H9 (cell line): ENCODE data around the gene FPGS. TPM values are rescaled to one million over a fixed set of nuclear protein-coding genes. Genes with fewer than 3 reads are reported as not detected.
A peak's percentile ranks its signal among the peaks of the same experiment; 100 is the strongest.

Experiments
- DNase-seq: peaks from one replicate; pipeline ENCODE4 v3.0.0-alpha.2; 2017
- H2AFZ ChIP-seq: one replicate; pipeline ENCODE4 v1.6.1; 2013; ENCODE audit warnings: mild to moderate bottlenecking, low read length, control low read depth, moderate library complexity
- H2AK5ac ChIP-seq: 2 replicates; pipeline ENCODE4 v1.6.1; 2013; ENCODE audit warnings: low read length, control low read depth, mixed read lengths; ENCODE audit not compliant: insufficient read length
- H2BK120ac ChIP-seq: one replicate; pipeline ENCODE4 v1.6.1; 2013; ENCODE audit warnings: low read depth, mild to moderate bottlenecking, low read length, control low read depth, inconsistent platforms; ENCODE audit not compliant: poor library complexity, severe bottlenecking
- H2BK12ac ChIP-seq: 2 replicates; pipeline ENCODE4 v1.6.1; 2013; ENCODE audit warnings: low read length, control low read depth, mixed read lengths, low read depth; ENCODE audit not compliant: insufficient read length
- H2BK15ac ChIP-seq: 2 replicates; pipeline ENCODE4 v1.6.1; 2013; ENCODE audit warnings: low read depth, low read length, control low read depth
- H2BK20ac ChIP-seq: one replicate; pipeline ENCODE4 v1.6.1; 2013; ENCODE audit warnings: low read depth, mild to moderate bottlenecking, low read length, control low read depth, inconsistent platforms; ENCODE audit not compliant: poor library complexity, severe bottlenecking
- H2BK5ac ChIP-seq: 2 replicates; pipeline ENCODE4 v1.6.1; 2013; ENCODE audit warnings: low read length, control low read depth, mixed read lengths; ENCODE audit not compliant: insufficient read length
- H3K14ac ChIP-seq: 2 replicates; pipeline ENCODE4 v1.6.1; 2013; ENCODE audit warnings: low read length, control low read depth; ENCODE audit not compliant: insufficient read depth
- H3K18ac ChIP-seq: 2 replicates; pipeline ENCODE4 v1.6.1; 2013; ENCODE audit warnings: low read depth, mild to moderate bottlenecking, mixed read lengths, low read length, control low read depth; ENCODE audit not compliant: insufficient read length
- H3K23ac ChIP-seq: 2 replicates; pipeline ENCODE4 v1.6.1; 2013; ENCODE audit warnings: low read length, control low read depth, mixed read lengths, low read depth; ENCODE audit not compliant: insufficient read length
- H3K23me2 ChIP-seq: 2 replicates; pipeline ENCODE4 v1.6.1; 2013; ENCODE audit warnings: low read depth, mild to moderate bottlenecking, mixed read lengths, low read length, control low read depth; ENCODE audit not compliant: insufficient read length, poor library complexity, severe bottlenecking
- H3K27ac ChIP-seq: 2 replicates; pipeline ENCODE4 v1.5.1; 2013; ENCODE audit warnings: low read length, control low read depth, mixed read lengths, low read depth; ENCODE audit not compliant: insufficient read length
- H3K27me3 ChIP-seq: 2 replicates; pipeline ENCODE4 v1.6.1; 2013; ENCODE audit warnings: low read length, control low read depth, inconsistent platforms; ENCODE audit not compliant: insufficient read depth
- H3K4ac ChIP-seq: 2 replicates; pipeline ENCODE4 v1.6.1; 2013; ENCODE audit warnings: low read depth, mild to moderate bottlenecking, control low read depth, inconsistent platforms, low read length, moderate library complexity
- H3K4me1 ChIP-seq: 2 replicates; pipeline ENCODE4 v1.6.1; 2013; ENCODE audit warnings: low read length, control low read depth, inconsistent platforms; ENCODE audit not compliant: insufficient read depth
- H3K4me2 ChIP-seq: 2 replicates; pipeline ENCODE4 v1.6.1; 2013; ENCODE audit warnings: low read length, control low read depth, mixed read lengths; ENCODE audit not compliant: insufficient read length, insufficient read depth
- H3K56ac ChIP-seq: 2 replicates; pipeline ENCODE4 v1.6.1; 2013; ENCODE audit warnings: low read depth, mild to moderate bottlenecking, mixed read lengths, low read length, control low read depth; ENCODE audit not compliant: insufficient read length
- H3K79me1 ChIP-seq: 2 replicates; pipeline ENCODE4 v1.6.1; 2013; ENCODE audit warnings: low read depth, mild to moderate bottlenecking, moderate library complexity, low read length, control low read depth, inconsistent platforms; ENCODE audit not compliant: insufficient read depth, poor library complexity, severe bottlenecking
- H3K79me2 ChIP-seq: 2 replicates; pipeline ENCODE4 v1.6.1; 2013; ENCODE audit warnings: low read length, control low read depth, inconsistent platforms; ENCODE audit not compliant: insufficient read depth
- H3K9ac ChIP-seq: 2 replicates; pipeline ENCODE4 v1.6.1; 2013; ENCODE audit warnings: low read length, control low read depth, mixed read lengths; ENCODE audit not compliant: insufficient read length; ENCODE audit errors: extremely low read depth
- H3K9me3 ChIP-seq: one replicate; pipeline ENCODE4 v1.6.1; 2013; ENCODE audit warnings: low read depth, low read length, inconsistent platforms; ENCODE audit not compliant: control insufficient read depth
- H3T11ph ChIP-seq: one replicate; pipeline ENCODE4 v1.6.1; 2013; ENCODE audit warnings: mild to moderate bottlenecking, low read length, control low read depth, inconsistent platforms
- H4K20me1 ChIP-seq: one replicate; pipeline ENCODE4 v1.6.1; 2013; ENCODE audit not compliant: control insufficient read depth, insufficient read length, insufficient read depth
- H4K5ac ChIP-seq: 2 replicates; pipeline ENCODE4 v1.6.1; 2013; ENCODE audit warnings: low read depth, mild to moderate bottlenecking, mixed read lengths, low read length, control low read depth; ENCODE audit not compliant: insufficient read length
- H4K8ac ChIP-seq: replicated peaks from 2 replicates; pipeline ENCODE4 v1.6.1; 2013; ENCODE audit warnings: low read length, control low read depth, mixed read lengths, low read depth; ENCODE audit not compliant: insufficient read length
- H4K91ac ChIP-seq: 2 replicates; pipeline ENCODE4 v1.6.1; 2013; ENCODE audit warnings: low read depth, mild to moderate bottlenecking, moderate library complexity, mixed read lengths, low read length, control low read depth; ENCODE audit not compliant: insufficient read length
- H3K27ac Mint-ChIP-seq, 3 experiments: 2 replicates in 2 of 3; 3 replicates in 1 of 3; pipeline ENCODE4 v1.8.0; 2020 to 2021; ENCODE audit warnings: mixed read lengths in 3 of 3, mild to moderate bottlenecking in 1 of 3, moderate library complexity in 1 of 3
- H3K27me3 Mint-ChIP-seq: 2 replicates; pipeline ENCODE4 v1.8.0; 2021; ENCODE audit warnings: low read depth, mild to moderate bottlenecking, moderate library complexity, mixed read lengths
- H3K36me3 Mint-ChIP-seq, 3 experiments: 2 replicates in 2 of 3; 3 replicates in 1 of 3; pipeline ENCODE4 v1.8.0; 2020 to 2021; ENCODE audit warnings: low read depth in 3 of 3, mixed read lengths in 3 of 3; ENCODE audit not compliant: insufficient read depth in 1 of 3
- H3K4me1 Mint-ChIP-seq, 2 experiments: 2 replicates each; pipeline ENCODE4 v1.8.0; 2020; ENCODE audit warnings: mixed read lengths in 2 of 2
- H3K4me3 Mint-ChIP-seq, 2 experiments: 2 replicates in 1 of 2; 3 replicates in 1 of 2; pipeline ENCODE4 v1.8.0; 2020 to 2021; ENCODE audit warnings: mild to moderate bottlenecking in 2 of 2, mixed read lengths in 2 of 2, moderate library complexity in 1 of 2
- H3K9me3 Mint-ChIP-seq, 2 experiments: 2 replicates in 1 of 2; 3 replicates in 1 of 2; pipeline ENCODE4 v1.8.0; 2020; ENCODE audit warnings: mild to moderate bottlenecking in 2 of 2, mixed read lengths in 2 of 2, moderate library complexity in 1 of 2
- WGBS: extraction: QIAGEN DNeasy Blood & Tissue Kit; methylation state at CpG from one replicate; pipeline ENCODE4 v1.1.7; 2013; ENCODE audit warnings: missing lambda C conversion rate, low lambda C conversion rate, mixed read lengths; ENCODE audit not compliant: insufficient read length; ENCODE audit errors: extremely low coverage; 5-methylcytosine and 5-hydroxymethylcytosine counted together
- total RNA-seq: library from RNA; stranded (reverse); gene quantifications from 2 replicates; pipeline ENCODE4 v1.2.1, GENCODE V29; 2021
- TF ChIP-seq, protein P1 (sequence below): fragments of 200-600 bp; sonication (generic); conservative IDR thresholded peaks from 3 replicates; pipeline ENCODE4 v1.8.0; 2021; ENCODE audit warnings: antibody characterized with exemption, mild to moderate bottlenecking

Gene FPGS
- total RNA-seq, 1 experiment from 2014 or later = 68.4 TPM

DNA sequence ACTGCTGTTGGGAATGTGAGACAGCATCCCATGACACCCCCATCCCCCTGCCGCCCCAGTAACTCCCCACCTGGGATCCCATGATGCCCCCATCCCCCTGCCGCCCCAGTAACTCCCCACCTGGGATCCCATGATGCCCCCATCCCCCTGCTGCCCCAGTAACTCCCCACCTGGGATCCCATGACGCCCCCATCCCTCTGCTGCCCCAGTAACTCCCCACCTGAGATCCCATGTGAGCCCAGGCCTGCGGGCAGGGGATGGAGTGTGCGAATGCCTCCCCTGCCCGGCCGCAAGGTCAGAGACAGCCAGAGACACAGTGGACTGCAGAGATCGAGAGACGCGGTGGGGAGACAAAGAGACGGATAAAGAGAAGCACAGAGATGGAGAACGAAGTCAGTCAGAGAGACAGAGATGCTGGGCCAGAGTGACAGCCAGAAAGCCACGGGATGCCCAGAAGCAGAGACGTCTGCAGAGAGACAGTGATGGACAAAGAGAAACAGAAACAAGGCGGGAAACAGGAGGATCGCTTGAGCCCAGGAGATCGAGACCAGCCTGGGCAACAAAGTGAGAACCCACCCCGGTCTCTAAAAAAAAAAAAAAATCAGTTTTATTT lies 25.2 kb upstream of the FPGS start:
- Histone ChIP-seq H3K4me2 (no peak overlapping the region), H2BK5ac (no peak overlapping the region), H3K9ac (no peak overlapping the region), H3K27ac (no peak overlapping the region), H3K23ac (no peak overlapping the region), H4K8ac (no peak overlapping the region), H2AFZ (no peak overlapping the region), H2BK20ac (no peak overlapping the region), H4K91ac (no peak overlapping the region), H3K9me3 (no peaks in the 10 kb centered on the region), H3K27me3 (no peaks in the 10 kb centered on the region; the same call in 1 of the 2 replicates), H2AK5ac (no peak overlapping the region), H3K79me2 (no peaks in the 10 kb centered on the region), H3K56ac (no peak overlapping the region), H3T11ph (no peak overlapping the region), H2BK12ac (no peak overlapping the region), H3K4ac (no peak overlapping the region), H3K14ac (no peak overlapping the region), H3K23me2 (peaks cover 2% of the 10 kb centered on the region), H3K79me1 (no peaks in the 10 kb centered on the region), H2BK15ac (no peak overlapping the region), H4K20me1 (no peaks in the 10 kb centered on the region), H2BK120ac (no peak overlapping the region), H3K4me1 (no peaks in the 10 kb centered on the region; the same call in 1 of the 2 replicates), H4K5ac (no peak overlapping the region), H3K18ac (no peak overlapping the region)
- Mint-ChIP-seq H3K4me1 (peaks cover 7 to 26% of the 10 kb centered on the region in 2 experiments), H3K27ac (peak overlapping the region in 1 of 3 experiments; percentile 22; a peak in 1 of 7 replicates), H3K27me3 (no peaks in the 10 kb centered on the region), H3K36me3 (no peaks in the 10 kb centered on the region), H3K4me3 (peak overlapping the region in 1 of 2 experiments; percentile 2; a peak in 1 of 5 replicates), H3K9me3 (no peaks in the 10 kb centered on the region)
- no peak for DNase-seq
- TF ChIP-seq, protein P1, sequence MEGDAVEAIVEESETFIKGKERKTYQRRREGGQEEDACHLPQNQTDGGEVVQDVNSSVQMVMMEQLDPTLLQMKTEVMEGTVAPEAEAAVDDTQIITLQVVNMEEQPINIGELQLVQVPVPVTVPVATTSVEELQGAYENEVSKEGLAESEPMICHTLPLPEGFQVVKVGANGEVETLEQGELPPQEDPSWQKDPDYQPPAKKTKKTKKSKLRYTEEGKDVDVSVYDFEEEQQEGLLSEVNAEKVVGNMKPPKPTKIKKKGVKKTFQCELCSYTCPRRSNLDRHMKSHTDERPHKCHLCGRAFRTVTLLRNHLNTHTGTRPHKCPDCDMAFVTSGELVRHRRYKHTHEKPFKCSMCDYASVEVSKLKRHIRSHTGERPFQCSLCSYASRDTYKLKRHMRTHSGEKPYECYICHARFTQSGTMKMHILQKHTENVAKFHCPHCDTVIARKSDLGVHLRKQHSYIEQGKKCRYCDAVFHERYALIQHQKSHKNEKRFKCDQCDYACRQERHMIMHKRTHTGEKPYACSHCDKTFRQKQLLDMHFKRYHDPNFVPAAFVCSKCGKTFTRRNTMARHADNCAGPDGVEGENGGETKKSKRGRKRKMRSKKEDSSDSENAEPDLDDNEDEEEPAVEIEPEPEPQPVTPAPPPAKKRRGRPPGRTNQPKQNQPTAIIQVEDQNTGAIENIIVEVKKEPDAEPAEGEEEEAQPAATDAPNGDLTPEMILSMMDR = no peak
- no CpG with 5 or more reads among the region's 18 CpGs for WGBS
